IPS-11a (cell line): ENCODE measurements around the gene LYRM9.
A peak's percentile ranks its signal among the peaks of the same experiment; 100 is the strongest.
"Not testable (repeated sequence)": the region's sequence is repeated elsewhere in the genome, so short reads cannot be mapped to it uniquely, and the experiment has no call there.

ENCODE experiments used
- H3K4me3 ChIP-seq: one replicate; pipeline ENCODE4 v1.5.1; 2013; ENCODE audit warnings: low read depth, low read length, control low read depth

Gene LYRM9

GRCh38 chr17:27906623-27907022 is 13.5 kb upstream of the LYRM9 start:
- no peak overlapping the region for H3K4me3 ChIP-seq

GRCh38 chr17:27906226-27906580 is 13.0 kb upstream of the LYRM9 start:
- no peak overlapping the region for H3K4me3 ChIP-seq

- no peak overlapping the region for H3K4me3 ChIP-seq
Observed at GRCh38 chr17:27905447-27906225, 12.5 kb upstream of the LYRM9 start.

- no peak overlapping the region for H3K4me3 ChIP-seq
Observed at GRCh38 chr17:27904534-27905446, 11.6 kb upstream of the LYRM9 start.

DNA sequence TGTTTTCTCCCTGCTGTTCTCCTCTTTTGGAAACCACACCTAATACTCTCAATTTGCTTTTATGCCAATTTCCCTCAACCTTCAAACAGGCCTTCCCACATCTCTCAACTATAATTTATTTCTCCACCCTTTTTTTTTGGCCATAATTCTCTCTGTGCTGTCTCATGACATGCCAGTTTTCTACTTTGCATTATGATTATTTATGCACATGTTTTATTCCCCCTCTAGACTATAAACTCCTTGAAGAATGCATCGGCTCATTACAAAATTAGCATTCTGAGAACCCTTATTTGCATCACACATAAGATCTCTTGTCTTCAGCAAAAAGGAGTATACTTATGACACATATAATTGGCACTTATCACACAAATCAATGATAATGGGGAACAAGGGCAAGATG is 10.9 kb upstream of the LYRM9 start:
- H3K4me3 ChIP-seq, result no peak overlapping the region

DNA sequence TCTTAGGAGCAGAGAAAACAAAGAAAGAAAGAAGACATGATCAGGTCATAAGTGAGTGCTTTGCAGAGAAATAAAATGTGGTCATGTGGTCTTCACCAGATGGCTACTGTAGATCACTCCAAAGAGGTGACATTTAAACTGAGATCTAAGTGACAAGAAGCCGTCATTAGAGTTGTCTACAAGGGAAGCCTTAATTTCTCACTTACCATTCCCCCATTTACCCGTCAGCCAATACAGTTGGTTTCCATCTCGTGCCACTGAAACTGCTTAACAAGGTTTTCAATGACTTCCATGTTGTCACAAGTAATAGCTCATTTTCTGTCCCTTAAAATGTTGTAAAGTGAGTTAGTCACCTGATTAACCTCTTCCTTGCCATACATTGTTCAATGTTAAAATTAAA is 6.4 kb upstream of the LYRM9 start:
- H3K4me3 ChIP-seq, result no peak overlapping the region

DNA sequence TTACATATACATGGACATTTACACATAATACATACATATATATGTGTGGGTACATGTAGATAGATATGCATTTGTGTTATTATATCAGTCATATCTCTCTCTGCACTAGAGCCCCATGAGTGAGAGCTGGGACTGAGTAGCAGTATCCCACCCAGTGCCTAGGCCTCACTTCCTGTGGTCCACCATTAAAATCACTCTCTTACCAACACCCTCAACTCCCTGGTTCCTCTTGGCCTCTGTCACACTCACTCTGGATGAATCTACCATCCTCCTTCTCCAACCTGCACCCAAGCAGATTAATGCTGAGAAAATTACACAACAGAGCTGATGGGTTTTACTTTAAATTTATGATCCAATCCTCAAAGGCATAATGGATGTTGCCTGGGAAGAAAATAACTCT is 4.9 kb upstream of the LYRM9 start:
- H3K4me3 ChIP-seq, result no peak overlapping the region

DNA sequence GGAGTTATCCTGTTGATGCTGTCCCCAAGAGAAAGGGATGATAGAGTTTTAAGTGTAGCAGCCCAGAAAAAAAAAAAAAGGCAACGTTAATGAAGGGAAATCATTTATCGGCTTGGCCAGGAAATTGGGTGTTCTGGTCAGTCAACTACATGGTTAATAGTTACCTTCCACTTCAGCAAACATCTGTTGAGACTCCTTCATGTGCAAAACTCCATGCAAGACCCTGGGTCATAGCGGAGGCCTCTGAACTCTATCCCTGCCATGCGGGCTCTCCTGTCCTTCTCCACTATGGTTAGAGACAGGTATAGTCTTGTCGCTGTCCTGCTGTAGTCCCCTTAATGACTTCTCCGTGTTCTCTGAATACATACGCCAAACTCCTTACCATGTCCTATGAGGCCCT is 3.5 kb upstream of the LYRM9 start:
- no peak overlapping the region for H3K4me3 ChIP-seq

- H3K4me3 ChIP-seq, result no peak overlapping the region
Observed at GRCh38 chr17:27895940-27896535, 2.9 kb upstream of the LYRM9 start.

DNA sequence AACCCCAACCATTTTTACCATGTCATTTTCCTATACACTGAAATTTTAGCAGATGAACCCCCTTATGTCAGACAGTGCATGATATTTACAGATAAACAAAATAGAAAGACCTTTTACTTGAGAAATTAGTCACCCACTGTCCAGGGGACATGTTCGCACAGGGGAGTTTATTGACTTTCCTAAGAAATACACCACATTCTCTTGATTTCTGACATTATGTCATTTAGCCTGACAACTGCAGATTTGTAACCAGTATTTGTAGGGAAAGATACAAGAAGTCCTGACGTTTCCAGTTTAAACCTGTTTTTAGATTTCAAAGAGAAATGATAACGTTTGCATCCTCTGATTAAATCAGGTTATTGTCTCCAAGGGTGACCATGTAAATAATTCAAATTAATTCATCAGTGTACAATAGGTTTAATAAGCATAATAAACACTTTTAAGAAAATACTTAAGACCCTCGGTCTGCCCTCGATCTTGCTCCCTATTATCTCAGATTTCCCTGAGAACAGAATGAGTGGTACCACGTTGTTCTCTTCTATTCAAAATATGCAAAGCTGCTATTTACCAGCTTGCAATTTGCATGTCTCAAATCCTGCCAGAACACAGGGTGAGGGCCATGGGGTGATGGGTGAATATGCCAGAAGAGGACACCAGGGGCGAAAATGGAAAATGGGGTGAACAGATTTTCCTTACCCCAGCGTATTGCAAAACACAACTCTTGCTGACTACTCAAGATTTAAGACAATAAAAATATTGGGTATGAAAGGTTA is 2.1 kb upstream of the LYRM9 start:
- no peak overlapping the region for H3K4me3 ChIP-seq

DNA sequence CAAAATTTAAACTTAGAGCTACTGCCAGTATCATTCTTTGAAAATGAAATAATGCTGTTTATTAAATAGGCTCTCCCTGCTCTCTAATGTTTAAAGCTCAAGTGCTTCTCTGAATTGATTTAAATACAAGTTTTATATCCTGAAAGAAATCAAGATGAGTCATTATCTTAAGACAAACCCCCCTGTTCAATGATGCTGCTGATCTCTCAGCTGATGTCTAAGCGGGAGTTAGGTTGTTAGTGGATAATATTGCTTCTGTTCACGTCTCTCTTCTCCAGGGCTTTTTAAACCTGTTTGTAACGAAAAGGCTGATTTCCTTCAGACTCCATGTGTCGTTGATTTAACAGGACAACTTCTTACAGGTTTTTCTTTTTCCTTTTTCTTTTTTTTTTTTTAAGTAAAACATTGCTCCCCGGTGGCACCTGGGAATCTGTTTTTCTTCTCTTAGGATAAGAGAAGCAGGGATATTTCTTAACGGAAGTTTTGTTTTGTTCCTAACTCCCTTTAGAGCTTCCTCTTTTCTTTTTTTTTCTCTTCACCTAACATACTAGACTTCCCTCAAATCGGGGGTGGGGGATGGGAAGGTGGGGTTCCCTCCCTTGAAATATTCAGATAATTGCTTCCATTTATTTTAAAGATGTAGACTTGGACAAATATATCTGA is 807 bp upstream of the LYRM9 start:
- no peak overlapping the region for H3K4me3 ChIP-seq

GRCh38 chr17:27892542-27892865 is 661 bp downstream of the LYRM9 start:
- peak overlapping the region; percentile 35 for H3K4me3 ChIP-seq

DNA sequence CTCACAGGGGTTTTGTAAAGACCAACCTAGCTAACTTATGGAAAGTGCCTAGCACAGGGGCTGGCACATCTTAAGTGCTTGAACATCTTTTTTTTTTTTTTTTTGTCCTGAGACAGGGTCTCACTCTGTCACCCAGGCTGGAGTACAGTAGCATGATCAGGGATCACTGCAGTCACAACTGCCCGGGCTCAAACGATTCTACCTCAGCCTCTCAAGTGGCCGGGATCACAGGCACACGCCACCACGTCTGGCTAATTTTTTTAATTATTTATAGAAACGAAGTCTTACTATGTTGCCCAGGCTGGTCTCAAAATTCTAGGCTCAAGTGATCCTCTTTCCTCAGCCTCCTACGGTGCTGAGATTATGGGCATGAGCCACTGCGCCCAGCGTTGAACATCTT is 1.3 kb downstream of the LYRM9 start:
- H3K4me3 ChIP-seq, result no peak overlapping the region

GRCh38 chr17:27889711-27890251 is 3.4 kb downstream of the LYRM9 start:
- no peak overlapping the region for H3K4me3 ChIP-seq

GRCh38 chr17:27888945-27889344 is 4.2 kb downstream of the LYRM9 start:
- no peak overlapping the region for H3K4me3 ChIP-seq

- no peak overlapping the region for H3K4me3 ChIP-seq
Observed at GRCh38 chr17:27888067-27888466, 5.1 kb downstream of the LYRM9 start.

DNA sequence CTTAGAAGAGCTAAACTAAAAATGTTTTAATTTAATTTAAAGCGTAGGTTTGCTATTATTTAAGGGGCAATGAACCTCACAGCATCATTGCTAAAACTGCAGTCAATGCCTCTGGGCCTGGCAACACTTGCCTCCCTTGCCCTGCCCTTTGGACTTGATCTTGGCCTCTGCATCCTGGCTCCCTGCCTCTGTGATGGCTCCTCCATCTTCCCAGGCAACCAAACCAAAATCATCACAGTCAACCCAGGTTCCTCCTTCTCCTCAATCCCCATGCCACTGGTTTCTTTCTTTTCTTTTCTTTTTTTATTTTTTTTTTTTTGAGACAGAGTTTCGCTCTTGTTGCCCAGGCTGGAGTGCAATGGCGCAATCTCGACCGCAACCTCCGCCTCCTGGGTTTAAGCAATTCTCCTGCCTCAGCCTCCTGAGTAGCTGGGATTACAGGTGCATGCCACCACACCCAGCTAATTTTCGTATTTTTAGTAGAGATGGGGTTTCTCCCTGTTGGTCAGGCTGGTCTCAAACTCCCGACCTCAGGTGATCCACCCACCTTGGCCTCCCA is 6.7 kb downstream of the LYRM9 start:
- not testable (repeated sequence) for H3K4me3 ChIP-seq

GRCh38 chr17:27882162-27882840 is 10.9 kb downstream of the LYRM9 start:
- H3K4me3 ChIP-seq, result no peak overlapping the region

DNA sequence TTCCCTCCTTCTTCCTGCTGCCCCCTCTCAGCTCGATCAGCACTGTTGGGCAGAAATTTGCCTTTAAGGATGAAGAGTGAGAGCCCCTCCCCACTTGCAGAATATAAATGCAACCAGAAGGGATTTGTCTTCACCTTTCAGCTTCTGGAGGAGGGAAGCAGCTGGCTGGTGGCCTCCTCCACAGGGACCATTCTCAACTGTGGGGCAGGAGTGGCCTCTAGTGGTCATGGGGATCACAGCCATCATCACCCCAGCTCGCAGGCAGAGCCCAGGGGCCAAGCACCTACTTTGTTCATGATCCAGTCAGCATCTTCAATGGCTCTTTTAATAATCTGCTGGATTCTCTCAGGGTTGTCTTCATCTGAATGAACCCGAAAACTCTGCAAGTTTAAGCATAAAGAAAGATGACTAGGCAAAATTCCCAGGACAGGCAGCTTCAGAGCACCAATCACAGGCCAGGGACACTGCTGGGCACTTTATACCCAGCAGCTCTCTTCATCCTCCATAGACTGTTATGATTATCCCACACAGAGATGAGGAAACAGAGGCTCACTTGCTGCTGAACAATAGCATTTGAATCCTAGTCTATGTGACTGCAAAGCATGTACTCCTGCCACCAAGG is 13.1 kb downstream of the LYRM9 start:
- no peak overlapping the region for H3K4me3 ChIP-seq
